Activated gamma-delta T cell (primary cell): ENCODE data around the gene STRC.
"Not testable (repeated sequence)": the region's sequence is repeated elsewhere in the genome, so short reads cannot be mapped to it uniquely, and the experiment has no call there.

ENCODE experiments used
- DNase-seq: peaks from one replicate; lab custom pipeline; 2025; lab: John Stamatoyannopoulos, UW
- total RNA-seq, 2 donors: gene quantifications; one replicate each; lab custom pipeline; 2026; lab: John Stamatoyannopoulos, UW

STRC gene
- total RNA-seq: 0.22 to 0.41 reads per million in 2 donors

DNA sequence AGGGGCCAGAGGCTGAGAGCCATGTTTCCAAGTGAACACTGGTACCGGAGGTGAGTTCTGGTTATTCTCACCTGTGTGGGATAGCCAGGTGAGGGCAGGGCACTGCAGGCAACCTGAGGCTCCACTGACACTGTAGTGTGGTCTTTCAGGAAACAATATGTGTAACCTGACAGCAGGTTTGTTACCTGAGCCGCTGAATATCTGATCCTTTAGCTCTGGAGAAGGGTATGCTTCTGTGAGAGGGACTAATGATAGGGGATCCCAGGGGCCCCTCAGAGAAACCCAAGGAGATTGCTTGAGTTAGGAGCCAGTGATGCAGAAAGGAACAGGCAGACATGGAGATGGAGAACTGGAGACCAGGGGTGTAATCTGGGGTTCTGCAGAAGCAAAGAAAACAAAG, at the start of gene STRC:
Gene STRC (minus strand): TSS at position 101 of the 400 bp plus-strand sequence. CDS start 78 bp downstream, at position 23.
- not testable (repeated sequence) for DNase-seq

DNA sequence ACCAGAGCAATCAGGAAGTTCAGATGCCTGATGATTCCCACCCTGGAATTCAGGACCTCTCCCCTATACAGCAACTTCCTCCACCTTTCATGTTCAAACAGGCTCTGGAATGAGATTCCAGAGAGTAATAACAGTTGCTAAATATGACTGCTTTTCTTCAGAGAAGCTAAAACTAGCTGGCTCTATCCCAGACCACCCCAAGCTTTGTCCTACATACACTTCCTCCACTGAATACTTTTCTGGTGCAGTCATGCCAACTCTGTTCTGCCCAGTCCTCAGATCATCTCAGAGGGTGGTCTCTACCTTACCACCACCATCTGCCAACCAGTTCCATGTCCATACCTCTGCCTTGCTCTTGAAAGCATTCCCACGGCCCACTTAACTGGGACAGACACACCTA, 47.6 kb upstream of the STRC start:
- not testable (repeated sequence) for DNase-seq

DNA sequence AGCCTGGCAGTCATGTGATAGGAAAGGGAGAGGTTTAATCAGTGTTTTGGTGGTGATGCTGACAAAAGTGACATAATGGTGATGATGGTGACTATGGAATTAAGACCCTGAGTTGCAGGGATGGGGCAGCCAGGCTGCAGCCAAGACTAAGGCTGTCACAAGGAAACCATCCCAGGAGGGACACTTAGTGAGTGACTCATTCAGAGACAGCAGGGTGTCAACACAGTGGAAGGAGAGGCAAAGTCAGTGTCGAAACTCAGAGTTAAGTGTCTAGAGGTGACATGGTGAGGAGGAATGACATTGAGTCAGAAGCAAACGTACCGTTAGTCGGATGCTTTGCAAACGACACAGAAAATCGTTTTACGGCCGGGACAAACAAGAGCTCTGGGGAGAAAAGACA, 44.7 kb upstream of the STRC start:
- DNase-seq: not testable (repeated sequence)

DNA sequence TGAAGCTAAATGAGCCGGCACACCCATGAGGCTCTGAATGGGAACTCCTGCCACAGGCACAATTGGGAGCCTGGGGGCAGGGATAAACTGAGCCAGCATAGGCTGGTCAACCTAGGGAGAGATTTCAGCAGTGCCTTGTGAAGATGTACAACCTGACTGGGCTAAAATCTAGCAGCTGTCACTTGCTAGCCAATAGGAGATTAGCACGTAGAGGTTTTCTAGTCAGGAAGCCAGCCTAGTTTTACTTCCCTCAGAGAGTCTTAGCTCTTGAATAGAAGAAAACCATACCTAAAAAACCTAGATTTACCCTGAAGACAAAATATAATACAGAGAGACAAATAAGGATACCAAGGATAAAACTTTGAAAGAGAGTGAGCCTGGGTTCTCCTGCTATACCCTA, 43.7 kb upstream of the STRC start:
- not testable (repeated sequence) for DNase-seq

DNA sequence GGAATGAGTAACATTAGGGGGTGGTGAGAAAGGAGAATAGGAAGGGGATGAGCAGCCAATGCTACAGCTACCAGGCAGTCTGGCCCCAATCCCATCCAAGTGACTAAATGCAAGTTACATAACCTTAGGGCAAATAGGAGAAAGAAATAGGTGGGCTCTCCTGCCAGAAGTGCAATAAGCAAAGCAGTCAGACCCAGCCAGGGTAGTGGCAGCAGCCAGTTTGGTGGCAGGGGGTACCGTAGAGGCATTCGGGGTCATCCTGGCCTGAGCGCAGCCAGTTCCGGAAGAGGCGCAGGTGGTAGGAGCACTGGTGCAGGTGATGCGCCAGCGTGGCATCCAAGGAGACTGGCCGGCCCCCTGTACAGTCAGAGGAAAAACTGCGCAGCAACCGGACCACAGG, 41.1 kb upstream of the STRC start:
- not testable (repeated sequence) for DNase-seq

DNA sequence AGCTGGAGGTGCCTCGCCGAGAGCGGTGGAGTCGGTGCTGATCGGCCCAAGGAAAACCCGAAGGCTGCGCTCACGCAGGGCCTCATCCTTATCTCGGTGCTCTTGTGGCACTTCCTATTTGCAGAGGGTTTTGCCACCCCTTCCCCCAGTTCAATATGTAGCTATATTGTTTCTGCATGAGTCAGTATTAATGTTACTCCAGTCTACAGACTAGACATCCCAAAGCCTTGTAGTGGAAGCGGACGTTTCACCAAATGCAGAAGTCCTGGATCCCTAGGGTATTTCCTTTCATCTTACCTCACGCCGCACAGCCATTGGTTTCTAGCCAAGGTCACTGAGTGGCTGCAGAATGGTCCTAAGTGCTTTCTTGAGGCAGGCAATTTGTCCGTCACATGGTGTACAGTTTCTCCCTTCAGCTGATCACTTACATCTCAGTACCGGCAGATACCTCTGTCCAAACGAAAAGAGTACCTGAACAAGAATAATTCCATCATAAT, 30.9 kb upstream of the STRC start:
- not testable (repeated sequence) for DNase-seq

DNA sequence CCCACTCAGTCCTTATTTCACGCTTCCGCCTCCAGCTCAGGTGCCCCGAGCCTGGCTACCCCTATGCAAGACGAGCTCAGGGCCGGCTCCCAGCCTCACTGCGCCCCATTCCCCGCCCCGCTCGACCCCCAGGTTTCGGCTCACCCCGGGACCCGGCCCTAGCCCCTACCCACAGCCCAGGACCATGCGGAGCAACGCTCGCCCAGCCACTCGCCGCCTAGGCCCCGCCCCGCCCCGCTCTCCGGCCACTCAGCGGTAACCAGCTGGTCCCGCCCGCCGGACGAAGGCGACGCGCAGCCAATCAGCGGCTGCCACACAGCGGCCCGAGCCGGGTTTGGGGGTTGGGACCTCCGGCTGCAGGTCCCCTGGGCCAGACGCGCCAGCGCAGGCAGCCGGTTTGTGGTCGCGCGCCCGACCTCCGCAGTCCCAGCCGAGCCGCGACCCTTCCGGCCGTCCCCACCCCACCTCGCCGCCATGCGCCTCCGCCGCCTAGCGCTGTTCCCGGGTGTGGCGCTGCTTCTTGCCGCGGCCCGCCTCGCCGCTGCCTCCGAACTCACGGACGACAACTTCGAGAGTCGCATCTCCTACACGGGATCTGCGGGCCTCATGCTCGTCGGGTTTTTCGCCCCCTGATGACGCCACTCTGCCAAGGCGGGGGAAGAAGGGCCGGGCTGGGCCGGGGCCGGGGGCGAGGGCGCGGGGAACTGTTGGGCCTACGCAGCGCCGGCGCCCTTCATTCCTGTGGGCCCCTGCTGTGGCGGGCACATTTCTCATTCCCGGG, 30.2 kb upstream of the STRC start, which contains the start of gene CATSPER2:
Gene CATSPER2 (minus strand): TSS at position 196 of the 781 bp plus-strand sequence. CDS start 783 bp downstream, outside the sequence.
- no peak for DNase-seq

DNA sequence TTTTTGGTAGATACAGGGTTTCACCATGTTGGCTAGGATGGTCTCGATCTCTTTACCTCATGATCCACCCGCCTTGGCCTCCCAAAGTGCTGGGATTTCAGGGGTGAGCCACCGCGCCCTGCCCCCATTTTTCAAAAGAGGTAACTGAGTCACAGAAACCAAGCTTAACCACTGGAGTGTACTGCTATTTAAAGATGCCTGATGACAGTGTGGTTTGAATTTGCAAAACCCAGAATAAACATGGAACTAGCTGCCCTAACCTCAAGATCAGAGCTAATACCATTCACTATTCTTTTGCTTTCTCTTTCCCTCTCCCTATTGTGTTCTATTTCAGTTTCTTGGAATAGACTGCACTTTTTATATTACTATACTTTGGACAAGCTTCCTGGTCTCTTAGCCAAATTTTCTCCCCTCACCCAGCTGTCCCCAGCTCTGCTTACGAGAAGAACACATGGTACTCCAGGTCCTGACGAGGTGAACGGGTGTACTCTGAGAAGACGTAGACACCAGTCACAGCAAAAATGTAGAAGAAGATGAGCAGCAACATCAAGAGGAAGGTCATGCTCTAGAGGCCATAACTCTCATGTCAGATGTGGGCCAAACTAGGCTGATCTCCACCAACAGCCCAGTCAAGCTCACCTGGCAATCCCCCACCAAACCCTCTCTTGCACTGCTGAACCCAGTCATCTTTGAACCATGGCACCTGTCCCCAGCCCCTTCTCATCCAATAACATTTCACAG, 20.0 kb upstream of the STRC start:
- not testable (repeated sequence) for DNase-seq

DNA sequence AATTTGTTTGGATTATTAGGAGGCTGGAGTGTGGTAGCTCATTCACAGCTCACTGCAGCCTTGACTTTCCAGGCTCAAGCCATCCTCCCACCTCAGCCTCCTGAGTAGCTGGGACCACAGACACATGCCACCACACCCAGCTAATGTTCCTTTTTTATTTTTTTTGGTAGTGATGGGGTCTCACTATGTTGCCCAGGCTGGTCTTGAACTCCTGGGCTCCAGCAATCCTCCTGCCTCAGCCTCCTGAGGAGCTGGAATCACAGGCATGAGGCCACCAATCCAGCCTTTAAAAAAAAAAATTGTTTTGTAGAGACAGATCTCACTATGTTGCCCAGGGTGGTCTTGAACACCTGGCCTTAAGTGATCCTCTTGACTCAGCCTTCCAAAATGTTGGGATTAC, 8.3 kb upstream of the STRC start:
- DNase-seq: not testable (repeated sequence)

DNA sequence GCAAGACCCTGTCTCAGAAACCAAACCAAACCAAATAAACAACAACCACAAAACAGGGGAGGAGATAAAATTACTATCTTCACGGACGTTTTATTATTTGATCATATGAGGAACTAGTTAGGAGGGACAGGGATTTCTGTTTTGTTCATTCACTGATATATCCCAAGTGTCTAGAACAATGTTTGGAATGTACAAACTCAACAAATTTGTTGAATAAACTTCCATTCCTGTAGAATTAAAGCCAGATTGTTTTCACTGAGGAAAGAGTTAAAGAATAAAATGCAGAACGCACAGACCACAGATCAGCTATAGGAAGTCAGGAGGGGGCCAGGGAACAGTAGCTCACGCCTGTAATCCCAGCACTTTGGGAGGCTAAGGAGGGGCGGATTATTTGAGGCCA, 6.5 kb upstream of the STRC start:
- DNase-seq: no peak

DNA sequence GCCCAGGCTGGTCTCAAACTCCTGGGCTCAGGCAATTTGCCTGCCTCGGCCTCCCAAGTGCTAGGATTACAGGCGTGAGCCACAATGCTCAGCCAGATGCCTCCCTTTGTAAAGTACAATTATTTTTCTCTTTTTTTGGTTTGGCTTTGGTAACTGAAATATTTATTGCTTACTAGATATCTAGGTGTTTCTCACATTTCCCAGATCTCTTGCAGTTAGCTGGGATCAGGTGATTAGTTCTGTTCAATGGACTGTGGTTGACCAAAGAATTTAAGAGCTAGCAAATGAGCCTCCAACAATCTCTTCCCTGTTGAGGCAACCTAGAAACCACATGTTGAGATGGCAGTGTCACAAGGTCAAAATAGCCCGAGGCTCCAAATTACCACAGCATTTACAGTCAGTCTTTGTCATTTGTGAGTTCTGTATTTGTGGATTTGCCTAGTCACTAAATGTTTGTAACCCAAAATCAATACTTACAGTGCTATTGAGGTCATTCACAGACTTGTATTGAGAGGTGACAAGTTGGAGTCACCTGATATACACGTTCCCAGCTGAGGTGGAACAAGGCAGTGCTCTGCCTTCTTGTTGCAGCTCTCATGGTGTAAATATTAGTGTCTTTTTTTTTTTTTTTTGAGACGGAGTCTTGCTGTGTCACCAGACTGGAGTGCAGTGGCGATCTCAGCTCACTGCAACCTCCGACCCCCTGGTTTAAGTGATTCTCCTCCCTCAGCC, 3.6 kb upstream of the STRC start:
- not testable (repeated sequence) for DNase-seq

DNA sequence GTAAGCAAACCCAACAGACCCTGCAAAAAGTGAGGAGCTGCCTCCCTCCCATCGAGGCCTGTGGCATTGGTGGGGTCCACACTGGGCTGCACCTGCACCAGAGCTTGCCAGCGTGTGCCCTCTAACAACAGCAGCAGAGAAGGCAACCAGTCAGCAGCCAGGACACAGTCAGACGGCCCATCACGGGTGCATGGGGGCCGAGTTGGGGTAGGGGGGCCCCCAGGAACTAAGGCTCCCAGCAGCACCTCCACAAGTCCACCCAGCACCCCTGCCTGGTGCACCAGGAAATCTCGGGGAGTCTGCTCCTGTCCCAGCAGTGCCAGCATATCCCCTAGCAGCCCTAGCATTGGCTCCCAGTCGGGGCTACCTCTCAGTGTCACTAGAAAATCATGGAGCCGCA, 850 bp downstream of the STRC start:
- not testable (repeated sequence) for DNase-seq

DNA sequence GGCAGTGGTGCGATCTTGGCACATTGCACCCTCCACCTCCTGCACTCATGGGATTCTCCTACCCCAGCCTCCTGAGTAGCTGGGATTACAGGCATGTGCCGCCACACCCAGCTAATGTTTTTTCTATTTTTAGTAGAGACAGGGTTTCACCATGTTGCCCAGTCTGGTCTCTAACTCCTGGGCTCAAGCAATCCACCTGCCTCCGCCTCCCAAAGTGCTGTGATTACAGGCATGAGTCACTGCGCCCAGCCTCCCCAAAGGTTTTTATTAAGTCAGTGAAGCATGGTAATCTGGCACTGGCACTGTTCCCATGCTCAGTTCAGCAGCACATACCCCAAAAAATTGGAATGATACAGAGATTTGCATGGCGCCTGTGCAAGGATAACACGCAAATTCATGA, 16.4 kb downstream of the STRC start:
- DNase-seq: not testable (repeated sequence)

DNA sequence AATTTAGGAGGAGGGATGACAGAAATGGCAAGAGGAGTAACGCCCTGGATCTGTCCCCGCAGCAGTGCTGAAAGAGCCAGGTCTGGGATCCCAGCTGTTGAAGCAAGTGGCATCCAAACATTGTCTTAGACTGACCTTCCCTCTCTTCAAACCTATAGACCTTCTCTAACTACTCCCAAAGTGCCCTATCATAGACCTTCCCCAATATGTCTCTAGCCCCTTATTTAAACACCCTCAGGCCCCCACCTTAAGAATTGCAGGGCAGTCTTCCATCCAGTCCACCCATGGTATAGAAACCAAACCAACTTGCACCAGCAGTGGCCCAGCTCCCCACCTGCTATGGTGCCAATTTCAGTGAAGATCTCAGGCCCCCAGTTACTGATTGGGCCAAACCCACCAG, 18.4 kb downstream of the STRC start:
- DNase-seq: not testable (repeated sequence)

DNA sequence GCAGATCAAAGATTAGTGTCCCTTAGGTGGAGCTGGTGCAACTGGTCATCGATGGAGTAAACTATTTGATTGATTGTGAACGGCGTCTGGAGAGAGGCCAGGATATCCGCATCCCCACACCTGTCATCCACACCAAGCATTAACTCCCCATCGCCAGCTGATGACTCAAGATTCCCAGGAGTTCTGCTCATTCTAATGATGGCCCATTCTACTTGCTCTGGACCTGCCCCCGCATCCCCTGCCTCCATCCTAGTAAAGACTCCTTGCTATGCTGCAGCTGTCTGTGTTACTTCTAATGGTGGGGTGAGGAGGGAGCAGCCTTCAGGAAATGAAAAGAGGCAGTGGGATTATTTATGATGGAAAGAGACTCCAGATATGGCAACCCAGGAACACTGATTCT, 19.5 kb downstream of the STRC start:
- not testable (repeated sequence) for DNase-seq

DNA sequence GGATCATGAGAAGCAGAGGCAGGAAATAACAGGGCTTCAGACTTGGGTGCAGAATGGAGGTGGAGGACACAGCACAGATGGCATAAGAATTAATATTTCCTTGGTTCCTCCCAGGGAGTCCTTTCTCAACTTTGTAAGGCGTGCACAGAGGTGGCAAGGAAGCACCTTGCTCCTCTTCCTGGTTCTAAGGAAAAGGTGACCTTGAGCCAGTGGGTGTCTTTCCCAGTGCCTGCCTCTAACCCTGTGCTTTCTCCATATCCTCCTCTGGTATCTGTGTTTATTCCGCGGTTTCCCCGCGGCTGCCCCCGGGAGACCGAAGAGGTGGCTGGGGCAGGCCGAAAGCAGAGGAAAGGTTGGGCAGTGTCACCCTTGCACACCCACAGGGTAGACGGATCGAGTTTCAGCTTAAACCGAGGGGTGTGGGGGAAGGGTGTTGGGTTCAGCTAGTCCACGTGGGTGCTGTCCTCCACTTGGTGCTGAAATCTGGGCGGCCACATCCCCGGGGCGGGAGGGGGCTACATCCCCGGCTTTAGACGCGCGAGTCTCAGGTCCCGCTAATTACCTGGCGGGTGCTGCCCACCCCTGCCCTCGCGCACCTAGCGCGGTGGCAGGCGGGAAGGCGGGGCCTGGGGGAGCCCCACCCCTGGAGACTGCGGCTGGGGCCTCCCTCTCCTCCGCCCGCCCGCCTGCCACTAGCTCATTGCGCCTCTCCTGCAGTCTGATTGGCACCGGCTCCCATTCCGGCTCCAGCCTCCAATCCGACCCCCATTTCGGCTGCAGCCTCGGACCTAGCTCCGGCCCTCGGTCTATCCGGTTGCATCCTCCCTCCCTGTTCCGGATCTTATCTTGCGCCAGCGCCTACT, 25.0 kb downstream of the STRC start, which contains the start of gene CKMT1B:
Gene CKMT1B (plus strand): TSS at position 700 of the 863 bp plus-strand sequence. CDS start 192 bp downstream, outside the sequence.
- not testable (repeated sequence) for DNase-seq

DNA sequence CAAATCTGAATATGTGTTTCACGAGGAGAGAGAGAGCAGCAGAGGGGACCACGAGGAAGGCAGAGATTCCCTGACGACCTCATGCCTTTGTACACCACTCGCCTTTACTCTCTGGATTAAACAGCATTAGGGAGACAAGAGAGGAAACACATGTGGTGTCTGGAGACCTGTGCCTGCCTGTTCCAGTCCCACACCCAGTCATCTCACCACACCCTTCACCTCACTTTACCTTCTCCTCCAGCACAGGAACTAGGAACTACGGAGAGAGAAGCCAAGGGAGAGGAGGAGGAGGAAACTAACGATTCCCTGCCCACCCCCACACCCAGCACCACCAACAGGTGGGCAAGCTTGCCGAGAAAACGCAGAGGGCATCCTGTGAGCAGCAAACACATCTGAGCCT, 25.8 kb downstream of the STRC start:
- not testable (repeated sequence) for DNase-seq

DNA sequence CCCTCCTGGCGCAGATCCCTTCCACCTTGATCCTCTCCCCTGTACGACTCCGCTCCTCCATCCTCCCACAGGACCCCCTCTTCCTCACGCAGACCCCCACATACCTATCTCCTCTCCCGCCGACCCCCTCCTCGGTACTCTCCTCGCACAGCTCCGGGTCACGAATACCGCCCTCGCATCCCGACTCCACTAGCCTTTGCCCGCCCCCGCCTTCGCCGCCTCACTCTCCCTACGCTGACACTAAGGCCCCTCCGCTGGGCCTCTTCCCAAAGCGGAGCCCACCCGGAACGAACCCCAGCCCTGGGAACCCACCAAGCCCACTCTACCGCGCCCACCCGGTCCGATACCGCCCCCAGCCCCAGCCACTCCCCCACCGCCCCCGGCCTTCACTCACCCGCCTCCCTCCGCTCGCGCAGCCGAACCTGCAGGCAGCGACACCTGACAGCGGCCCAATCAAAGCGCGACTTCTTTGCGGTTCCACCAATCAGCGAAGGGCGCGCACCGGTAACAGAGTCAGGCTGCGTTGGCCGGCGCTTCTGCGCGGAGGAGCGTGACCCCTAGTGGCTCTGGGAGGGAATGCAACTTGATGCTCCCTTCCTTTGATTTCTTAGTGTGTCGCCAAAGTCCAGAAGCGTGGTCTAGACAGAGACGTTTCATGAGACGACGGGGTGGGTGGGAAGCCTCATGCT, 28.7 kb downstream of the STRC start, which contains the start of gene PPIP5K1:
Gene PPIP5K1 (minus strand): TSS at position 431 of the 689 bp plus-strand sequence. CDS start 5,704 bp downstream, outside the sequence.
- not testable (repeated sequence) for DNase-seq

DNA sequence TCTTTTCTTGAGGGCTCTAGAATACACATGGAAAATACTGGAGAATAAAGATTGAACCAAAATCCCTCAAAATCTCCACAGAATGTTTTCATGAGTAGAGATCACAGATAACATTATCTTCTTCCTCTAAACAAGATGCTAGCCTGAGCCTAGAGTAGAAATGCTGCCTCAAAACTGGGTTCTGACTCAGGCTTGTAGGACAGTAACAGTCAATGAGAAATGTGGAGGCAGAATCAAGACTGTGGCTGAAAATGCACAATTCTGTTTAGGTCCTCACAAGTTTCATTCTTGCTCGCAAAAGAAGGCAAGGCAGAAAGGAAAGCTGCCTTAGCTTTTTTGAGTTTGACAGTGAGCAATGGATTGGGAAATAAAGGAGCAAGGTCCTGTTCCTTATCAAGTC, 44.0 kb downstream of the STRC start:
- not testable (repeated sequence) for DNase-seq

DNA sequence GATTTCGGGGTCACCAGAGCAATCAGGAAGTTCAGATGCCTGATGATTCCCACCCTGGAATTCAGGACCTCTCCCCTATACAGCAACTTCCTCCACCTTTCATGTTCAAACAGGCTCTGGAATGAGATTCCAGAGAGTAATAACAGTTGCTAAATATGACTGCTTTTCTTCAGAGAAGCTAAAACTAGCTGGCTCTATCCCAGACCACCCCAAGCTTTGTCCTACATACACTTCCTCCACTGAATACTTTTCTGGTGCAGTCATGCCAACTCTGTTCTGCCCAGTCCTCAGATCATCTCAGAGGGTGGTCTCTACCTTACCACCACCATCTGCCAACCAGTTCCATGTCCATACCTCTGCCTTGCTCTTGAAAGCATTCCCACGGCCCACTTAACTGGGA, 52.0 kb downstream of the STRC start:
- not testable (repeated sequence) for DNase-seq
